ENCODE measurements around the gene TLCD2. TPM values are rescaled to one million over a fixed set of nuclear protein-coding genes. Genes with fewer than 3 reads are reported as not detected.
"Not testable (repeated sequence)": the region's sequence is repeated elsewhere in the genome, so short reads cannot be mapped to it uniquely, and the experiment has no call there.

TLCD2 gene
- total RNA-seq, 1 donor from 2014 or later: 1.1 TPM

- TF ChIP-seq, protein P1, sequence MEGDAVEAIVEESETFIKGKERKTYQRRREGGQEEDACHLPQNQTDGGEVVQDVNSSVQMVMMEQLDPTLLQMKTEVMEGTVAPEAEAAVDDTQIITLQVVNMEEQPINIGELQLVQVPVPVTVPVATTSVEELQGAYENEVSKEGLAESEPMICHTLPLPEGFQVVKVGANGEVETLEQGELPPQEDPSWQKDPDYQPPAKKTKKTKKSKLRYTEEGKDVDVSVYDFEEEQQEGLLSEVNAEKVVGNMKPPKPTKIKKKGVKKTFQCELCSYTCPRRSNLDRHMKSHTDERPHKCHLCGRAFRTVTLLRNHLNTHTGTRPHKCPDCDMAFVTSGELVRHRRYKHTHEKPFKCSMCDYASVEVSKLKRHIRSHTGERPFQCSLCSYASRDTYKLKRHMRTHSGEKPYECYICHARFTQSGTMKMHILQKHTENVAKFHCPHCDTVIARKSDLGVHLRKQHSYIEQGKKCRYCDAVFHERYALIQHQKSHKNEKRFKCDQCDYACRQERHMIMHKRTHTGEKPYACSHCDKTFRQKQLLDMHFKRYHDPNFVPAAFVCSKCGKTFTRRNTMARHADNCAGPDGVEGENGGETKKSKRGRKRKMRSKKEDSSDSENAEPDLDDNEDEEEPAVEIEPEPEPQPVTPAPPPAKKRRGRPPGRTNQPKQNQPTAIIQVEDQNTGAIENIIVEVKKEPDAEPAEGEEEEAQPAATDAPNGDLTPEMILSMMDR (conservative IDR thresholded peaks at IDR 0.05): no peak
- no peak overlapping the region for H3K4me3 Mint-ChIP-seq
Measured at GRCh38 chr17:1707107-1707506, 3.1 kb downstream of the TLCD2 start.

DNA sequence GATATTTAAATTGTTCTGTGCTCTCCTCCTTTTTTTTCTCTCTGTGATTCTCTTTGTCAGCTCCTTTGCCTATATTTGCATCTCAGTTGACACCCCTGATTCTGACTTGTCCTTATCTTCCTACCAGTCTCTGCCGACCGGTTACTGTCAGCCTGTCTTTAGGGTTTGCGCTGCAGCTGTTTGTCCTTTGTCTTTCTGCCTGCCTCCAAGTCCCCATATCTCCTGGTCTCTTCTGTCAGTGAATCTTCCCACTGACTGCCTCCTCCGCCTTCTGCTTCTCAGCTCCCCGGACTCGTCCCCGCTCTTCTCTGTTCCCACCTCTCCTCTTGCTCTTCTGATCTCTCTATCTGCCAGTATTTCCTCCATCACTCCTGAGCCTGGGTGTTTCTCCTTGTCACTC, 5.2 kb downstream of the TLCD2 start:
- no peaks in the 10 kb centered on the region for H3K9me3 Mint-ChIP-seq
- no peaks in the 10 kb centered on the region for H3K36me3 Mint-ChIP-seq (ENCODE audit: low read depth)
- H3K4me1 Mint-ChIP-seq: no peaks in the 10 kb centered on the region
- no peak overlapping the region for H3K27ac Mint-ChIP-seq (ENCODE audit: unreplicated experiment)
- H3K4me3 Mint-ChIP-seq: no peak overlapping the region
- peaks cover 8% of the 10 kb centered on the region for H3K27me3 Mint-ChIP-seq (ENCODE audit: low read depth)
- DNase-seq (ENCODE audit: low read depth, low spot score): no peak
- TF ChIP-seq, protein P1 (conservative IDR thresholded peaks at IDR 0.05): no peak

More at GRCh38 chr17:1707107-1707506, 3.1 kb downstream of the TLCD2 start:
- Mint-ChIP-seq H3K4me1 (no peaks in the 10 kb centered on the region), H3K36me3 (ENCODE audit: low read depth) (no peaks in the 10 kb centered on the region), H3K27ac (ENCODE audit: unreplicated experiment) (no peak overlapping the region), H3K27me3 (ENCODE audit: low read depth) (peaks cover 18% of the 10 kb centered on the region), H3K9me3 (no peaks in the 10 kb centered on the region)
- no peak for DNase-seq (ENCODE audit: low read depth, low spot score)

DNA sequence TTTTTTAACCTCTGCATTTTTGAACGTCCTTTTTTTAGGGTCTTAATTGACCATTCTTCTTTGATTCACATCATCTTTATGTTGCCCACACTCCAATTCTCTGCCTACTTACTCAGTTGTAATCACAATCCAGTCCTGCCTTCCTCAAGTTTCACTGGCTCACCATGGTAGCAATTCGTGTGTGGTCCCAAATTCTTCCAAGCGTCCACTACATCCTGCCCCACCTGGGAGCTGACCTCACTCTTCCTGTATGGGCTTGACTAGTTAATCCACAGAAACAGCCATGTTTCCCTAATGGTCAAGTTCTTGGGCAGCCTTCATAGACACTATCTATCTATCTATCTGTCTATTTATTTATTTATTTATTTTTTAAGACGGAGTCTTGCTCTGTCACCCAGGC, 7.1 kb downstream of the TLCD2 start:
- Mint-ChIP-seq H3K4me1 (no peaks in the 10 kb centered on the region), H3K4me3 (no peak overlapping the region), H3K27ac (ENCODE audit: unreplicated experiment) (no peak overlapping the region), H3K9me3 (no peaks in the 10 kb centered on the region), H3K36me3 (ENCODE audit: low read depth) (no peaks in the 10 kb centered on the region), H3K27me3 (ENCODE audit: low read depth) (peaks cover 5% of the 10 kb centered on the region)
- TF ChIP-seq, protein P1 (conservative IDR thresholded peaks at IDR 0.05): no peak
- no peak for DNase-seq (ENCODE audit: low read depth, low spot score)

DNA sequence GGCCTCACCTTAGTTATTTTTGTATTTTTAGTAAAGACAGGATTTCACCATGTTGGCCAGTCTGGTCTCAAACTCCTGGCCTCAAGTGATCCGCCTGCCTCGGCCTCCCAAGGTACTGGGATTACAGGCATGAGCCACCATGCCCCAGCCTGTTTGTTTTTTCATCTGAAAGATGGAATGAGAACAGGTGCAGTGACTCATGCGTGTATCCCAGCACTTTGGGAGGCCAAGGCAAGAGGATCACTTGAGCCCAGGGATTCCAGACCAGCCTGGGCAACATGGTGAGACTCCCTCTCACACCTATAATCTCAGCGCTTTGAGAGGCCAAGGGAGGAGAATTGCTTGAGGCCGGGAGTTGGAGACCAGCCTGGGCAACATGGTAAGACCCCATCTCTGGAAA, 10.3 kb downstream of the TLCD2 start:
- not testable (repeated sequence) for H3K27ac Mint-ChIP-seq (ENCODE audit: unreplicated experiment); H3K4me1 Mint-ChIP-seq; H3K36me3 Mint-ChIP-seq (ENCODE audit: low read depth); H3K9me3 Mint-ChIP-seq; DNase-seq (ENCODE audit: low read depth, low spot score); H3K27me3 Mint-ChIP-seq (ENCODE audit: low read depth); H3K4me3 Mint-ChIP-seq

DNA sequence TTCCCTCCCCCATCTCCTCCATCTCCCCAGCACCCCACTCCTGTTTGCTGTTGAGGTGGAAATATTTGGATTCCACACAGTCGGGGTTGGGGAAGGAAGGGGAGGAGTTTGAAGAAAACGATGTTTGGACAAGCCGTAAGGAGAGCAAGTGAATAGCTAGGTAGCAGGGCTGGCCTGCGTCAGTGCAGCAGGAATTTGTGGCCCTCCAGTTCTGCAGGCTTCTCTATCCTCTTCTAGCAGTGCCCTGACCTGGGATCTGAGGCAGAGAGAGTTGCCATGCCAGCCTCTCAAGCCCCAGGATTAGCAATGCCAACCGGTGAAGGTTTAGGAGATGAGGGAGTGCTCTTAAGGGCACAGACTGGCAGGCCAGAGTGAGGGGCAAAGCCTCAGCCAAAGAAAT, 12.5 kb downstream of the TLCD2 start:
- no peaks in the 10 kb centered on the region for H3K4me1 Mint-ChIP-seq
- no peaks in the 10 kb centered on the region for H3K36me3 Mint-ChIP-seq (ENCODE audit: low read depth)
- no peak overlapping the region for H3K27ac Mint-ChIP-seq (ENCODE audit: unreplicated experiment)
- TF ChIP-seq, protein P1 (conservative IDR thresholded peaks at IDR 0.05): no peak
- H3K4me3 Mint-ChIP-seq: no peak overlapping the region
- H3K9me3 Mint-ChIP-seq: no peaks in the 10 kb centered on the region
- H3K27me3 Mint-ChIP-seq (ENCODE audit: low read depth): no peaks in the 10 kb centered on the region
- DNase-seq (ENCODE audit: low read depth, low spot score): no peak

DNA sequence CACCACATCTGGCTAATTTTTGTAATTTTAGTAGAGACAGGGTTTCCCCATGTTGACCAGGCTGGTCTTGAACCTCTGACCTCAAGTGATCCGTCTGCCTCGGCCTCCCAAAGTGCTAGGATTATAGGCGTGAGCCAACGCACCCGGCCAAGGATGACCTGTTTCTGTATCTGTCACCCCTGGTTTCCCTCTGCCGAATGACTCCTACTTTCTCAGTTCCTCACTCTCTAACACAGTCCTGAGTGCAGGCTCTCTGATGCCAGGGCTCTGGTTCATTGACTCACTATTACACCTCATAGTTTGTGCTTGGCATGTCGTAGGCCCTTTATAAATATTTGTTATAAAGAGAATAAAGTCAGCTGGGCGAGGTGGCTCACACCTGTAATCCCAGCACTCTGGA, 14.8 kb downstream of the TLCD2 start:
- peaks cover 6% of the 10 kb centered on the region for H3K9me3 Mint-ChIP-seq
- peaks cover 6% of the 10 kb centered on the region for H3K36me3 Mint-ChIP-seq (ENCODE audit: low read depth)
- DNase-seq (ENCODE audit: low read depth, low spot score): no peak
- no peak overlapping the region for H3K27ac Mint-ChIP-seq (ENCODE audit: unreplicated experiment)
- H3K4me1 Mint-ChIP-seq: no peaks in the 10 kb centered on the region
- H3K4me3 Mint-ChIP-seq: no peak overlapping the region
- H3K27me3 Mint-ChIP-seq (ENCODE audit: low read depth): no peaks in the 10 kb centered on the region
- TF ChIP-seq, protein P1 (conservative IDR thresholded peaks at IDR 0.05): no peak
